Pancreas (tissue), 10 donors: ENCODE results near the gene PARD3B. TPM values are rescaled to one million over a fixed set of nuclear protein-coding genes. Genes with fewer than 3 reads are reported as not detected.

ENCODE experiments used
- ATAC-seq, 4 donors: fragments of 200-7000 bp; cut with Tn5 transposase; one replicate each; pipeline versions ENCODE4 v1.8.0 to v1.9.1; 2020; ENCODE audit warnings: mild to moderate bottlenecking in 4 of 4, moderate library complexity in 4 of 4
- DNase-seq, 6 donors: peaks; one replicate each; pipeline ENCODE4 v3.0.0-alpha.2; 2020
- FAIRE-seq: peaks from 2 replicates; lab custom pipeline; 2012; peaks lifted over from hg19 to GRCh38; lab: Jason Lieb, UNC
- H3K27ac ChIP-seq, 4 donors: fragments of 200-600 bp; sonication (generic); 1 replicate in 3 of 4; 2 replicates in 1 of 4; pipeline versions ENCODE4 v1.5.0 to v1.8.0; 2020
- H3K27me3 ChIP-seq, 4 donors: fragments of 200-600 bp; one replicate each; pipeline ENCODE4 v1.8.0; 2021
- H3K36me3 ChIP-seq, 3 donors: fragments of 200-600 bp; sonication (generic) in 1 of 3; one replicate each; pipeline versions ENCODE4 v1.5.0 to v1.8.0; 2020 to 2021
- H3K4me1 ChIP-seq, 3 donors: fragments of 200-600 bp; one replicate each; pipeline ENCODE4 v1.8.0; 2021
- H3K4me3 ChIP-seq, 4 donors: fragments of 200-600 bp; sonication (generic) in 2 of 4; one replicate each; pipeline versions ENCODE4 v1.5.0 to v1.8.0; 2020 to 2021
- H3K9me3 ChIP-seq, 4 donors: fragments of 200-600 bp; one replicate each; pipeline ENCODE4 v1.8.0; 2021
- CTCF ChIP-seq, 4 donors: fragments of 200-600 bp; sonication (generic) in 3 of 4; IDR thresholded peaks; one replicate each; pipeline versions ENCODE4 v1.5.0 to v1.8.0; 2021; ENCODE audit warnings: antibody characterized with exemption in 4 of 4
- WGBS, 2 donors: extraction: QIAGEN DNeasy Blood & Tissue Kit; methylation state at CpG; one replicate each; pipeline ENCODE4 v1.1.7; 2013; 5-methylcytosine and 5-hydroxymethylcytosine counted together
- intact Hi-C, 3 donors: fragments of 100-400 bp; cut with DNase I; formaldehyde crosslinking; loops; one replicate each; pipeline versions ENCODE4 v1.11.1 to v1.14.2; 2022
- polyA plus RNA-seq, 2 donors: library from polyadenylated mRNA; stranded (reverse); fragments of 200-250 nt; gene quantifications; one replicate each; pipeline ENCODE4 v1.2.3, GENCODE V29; 2013
- total RNA-seq, 6 donors: library from RNA; stranded (reverse); fragmentation: NEBNext Ultra II Directional in 4 of 6; extraction: Animal tissue kit (Norgen Biotek cat#: 25700) in 4 of 6; gene quantifications; one replicate each; pipeline versions ENCODE4 v1.2.1 to v1.2.4, GENCODE V29; 2021 to 2023
- donor health status: healthy with polysubstance abuse.
- donor health status: DM: no; HTN: no; CAD: no; lungs with moderate emphysema.
- donor health status: DM: no; HTN: no; CAD: no.
- donor health status: control.
- donor health status: control.
- donor health status: Bipolar disorder and iron deficiency.
- donor health status: DM: yes; HTN: yes; CAD: no.
- donor health status: DM: no; HTN: no; CAD: no.
- donor health status: DM: no; HTN: no; CAD: no.
- donor health status: DM: yes; HTN: yes; CAD: no.

PARD3B gene
- total and polyA plus RNA-seq, 8 donors, result 2.8 to 21.5 (median 12.7) TPM

GRCh38 chr2:204909791-204910190 is 364.5 kb downstream of the PARD3B start:
- ATAC-seq, result no peak
- H3K4me1 ChIP-seq, result peaks cover 0 to 4% (median 0%) of the 10 kb centered on the region in 3 donors
- 89 to 97% methylated on average over 2 of the region's 2 CpGs for WGBS, 2 donors
- no peaks in the 10 kb centered on the region for H3K9me3 ChIP-seq
- FAIRE-seq, result no peak
- intact Hi-C loops, result no loop called here
- H3K36me3 ChIP-seq, result no peaks in the 10 kb centered on the region
- TF ChIP-seq CTCF (IDR thresholded peaks at IDR 0.05), result no peak
- DNase-seq, result no peak
- no peak overlapping the region for H3K27ac ChIP-seq
- H3K4me3 ChIP-seq, result no peak overlapping the region
- H3K27me3 ChIP-seq, result no peaks in the 10 kb centered on the region

- WGBS, 2 donors, result 86 to 88% methylated on average over 3 of the region's 3 CpGs
- Histone ChIP-seq H3K27ac (no peak overlapping the region), H3K36me3 (no peaks in the 10 kb centered on the region), H3K9me3 (no peaks in the 10 kb centered on the region), H3K4me3 (no peak overlapping the region), H3K27me3 (no peaks in the 10 kb centered on the region), H3K4me1 (no peaks in the 10 kb centered on the region)
- DNase-seq, result no peak
- FAIRE-seq, result no peak
- no peak for ATAC-seq
- intact Hi-C loops, result no loop called here
- TF ChIP-seq CTCF (IDR thresholded peaks at IDR 0.05), result no peak
Observed at GRCh38 chr2:204913312-204913711, 368.0 kb downstream of the PARD3B start.

GRCh38 chr2:204913854-204914464 is 368.7 kb downstream of the PARD3B start:
- ATAC-seq (no peak), FAIRE-seq (no peak), DNase-seq (no peak)
- no peaks in the 10 kb centered on the region for H3K9me3 ChIP-seq
- H3K4me1 ChIP-seq, result no peaks in the 10 kb centered on the region
- TF ChIP-seq CTCF (IDR thresholded peaks at IDR 0.05), result no peak
- 95 to 96% methylated on average over 8 of the region's 8 CpGs for WGBS, 2 donors
- H3K36me3 ChIP-seq, result no peaks in the 10 kb centered on the region
- no peaks in the 10 kb centered on the region for H3K27me3 ChIP-seq
- intact Hi-C loops, result no loop called here
- no peak overlapping the region for H3K4me3 ChIP-seq
- H3K27ac ChIP-seq, result no peak overlapping the region

- Histone ChIP-seq H3K9me3 (no peaks in the 10 kb centered on the region), H3K4me1 (no peaks in the 10 kb centered on the region), H3K27ac (no peak overlapping the region), H3K27me3 (no peaks in the 10 kb centered on the region), H3K36me3 (no peaks in the 10 kb centered on the region), H3K4me3 (no peak overlapping the region)
- TF ChIP-seq CTCF (IDR thresholded peaks at IDR 0.05), result no peak
- FAIRE-seq (no peak), ATAC-seq (no peak), DNase-seq (no peak)
- WGBS, 2 donors, result 97% methylated on average over 9 of the region's 9 CpGs
- intact Hi-C loops, result no loop called here
Observed at GRCh38 chr2:204914708-204915107, 369.4 kb downstream of the PARD3B start.

- Histone ChIP-seq H3K27me3 (no peaks in the 10 kb centered on the region), H3K27ac (no peak overlapping the region), H3K4me1 (no peaks in the 10 kb centered on the region), H3K36me3 (no peaks in the 10 kb centered on the region), H3K9me3 (no peaks in the 10 kb centered on the region), H3K4me3 (no peak overlapping the region)
- intact Hi-C loops, result no loop called here
- WGBS, 2 donors, result 91 to 94% methylated on average over 2 of the region's 2 CpGs
- FAIRE-seq (no peak), DNase-seq (no peak), ATAC-seq (no peak)
- TF ChIP-seq CTCF (IDR thresholded peaks at IDR 0.05), result no peak
Observed at GRCh38 chr2:204917089-204917701, 371.9 kb downstream of the PARD3B start.
